GDM1 (cell line): ENCODE results near the gene SNX27.
"Not testable (repeated sequence)": the region's sequence is repeated elsewhere in the genome, so short reads cannot be mapped to it uniquely, and the experiment has no call there.

Experiments
- DNase-seq: peaks from one replicate; lab custom pipeline; 2025; lab: John Stamatoyannopoulos, UW

Gene SNX27

DNA sequence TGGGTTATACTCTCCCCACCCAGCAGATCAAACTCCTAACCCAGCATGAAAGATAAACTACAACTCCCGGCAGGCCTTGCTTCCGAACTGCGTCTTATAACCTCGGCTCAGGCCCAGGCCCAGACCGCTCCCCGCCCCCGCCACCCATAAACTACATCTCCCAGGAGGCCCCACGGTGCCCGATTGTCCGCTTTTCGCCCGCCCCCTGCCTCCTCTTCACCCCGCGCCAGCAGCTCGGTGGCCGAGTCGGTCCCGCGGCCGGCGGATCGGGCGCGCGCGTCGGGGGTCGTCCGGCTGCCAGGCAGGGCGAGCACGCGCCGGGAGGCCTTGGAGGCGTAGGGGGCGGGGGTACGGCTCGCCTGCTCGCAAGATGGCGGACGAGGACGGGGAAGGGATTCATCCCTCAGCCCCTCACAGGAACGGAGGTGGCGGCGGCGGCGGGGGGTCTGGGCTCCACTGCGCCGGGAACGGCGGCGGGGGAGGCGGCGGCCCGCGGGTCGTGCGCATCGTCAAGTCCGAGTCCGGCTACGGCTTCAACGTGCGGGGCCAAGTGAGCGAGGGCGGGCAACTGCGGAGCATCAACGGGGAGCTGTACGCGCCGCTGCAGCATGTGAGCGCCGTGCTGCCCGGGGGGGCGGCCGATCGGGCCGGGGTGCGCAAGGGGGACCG is at the start of gene SNX27:
Gene SNX27, plus strand, starts transcription at position 219 of the 669 bp plus-strand sequence. Its CDS starts 152 bp downstream, at position 371.
- DNase-seq: peak; percentile 86

GRCh38 chr1:151562661-151563060 is 49.2 kb upstream of the SNX27 start:
- no peak for DNase-seq

- no peak for DNase-seq
These were observed 48.5 kb upstream of the SNX27 start for GRCh38 chr1:151563376-151563775.

DNA sequence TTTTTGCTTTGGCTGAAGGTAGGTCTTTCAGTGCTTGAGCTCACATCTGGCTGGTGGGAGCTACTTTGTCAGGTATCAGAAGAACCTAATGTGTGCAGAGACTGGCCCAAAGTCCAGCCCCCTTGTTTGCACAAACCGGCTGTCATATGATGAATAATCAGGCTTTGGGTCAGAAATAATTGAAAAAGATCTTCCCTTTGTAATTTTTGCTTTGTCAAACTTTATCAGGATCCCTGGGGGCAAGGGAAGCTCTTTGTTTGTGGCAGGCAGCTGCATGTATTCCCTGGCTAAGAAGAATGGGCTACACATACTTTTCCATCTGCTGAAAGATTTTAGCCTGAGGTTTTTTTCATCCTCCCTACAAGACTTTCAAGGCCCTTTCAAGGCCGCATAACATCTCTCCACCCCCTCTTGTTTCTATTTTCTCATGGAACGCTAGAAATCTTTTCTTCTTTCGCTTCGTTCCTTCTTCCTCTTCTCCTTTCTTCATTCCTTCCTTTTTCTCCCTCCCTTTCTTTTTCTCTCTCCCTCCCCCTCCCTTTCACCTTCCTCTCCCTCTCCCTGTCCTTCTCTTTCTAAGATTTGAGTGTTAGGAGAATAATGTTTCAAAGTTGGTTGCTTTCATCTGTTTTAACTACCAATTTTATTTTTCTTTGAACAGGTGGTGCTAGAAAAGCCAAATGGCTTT is 46.2 kb upstream of the SNX27 start:
- DNase-seq: no peak

- no peak for DNase-seq
These were observed 43.2 kb upstream of the SNX27 start for GRCh38 chr1:151568626-151569088.

DNA sequence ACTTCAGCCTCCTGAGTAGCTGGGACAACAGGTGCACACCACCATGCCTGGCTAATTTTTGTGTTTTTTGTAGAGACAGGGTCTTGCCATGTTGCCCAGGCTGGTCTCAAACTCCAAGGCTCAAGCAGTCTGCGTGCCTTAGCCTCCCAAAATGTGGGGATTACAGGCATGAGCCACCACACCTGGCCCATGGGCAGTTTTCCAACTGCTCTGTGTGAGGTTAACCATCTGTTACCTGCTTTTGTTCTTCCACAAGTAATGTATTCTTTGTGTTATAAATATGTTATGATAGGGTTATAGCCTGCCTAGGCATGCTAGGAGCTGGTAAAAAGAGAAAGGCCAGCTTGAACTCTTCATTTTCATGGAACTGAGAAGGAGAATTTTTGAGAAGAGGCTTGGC is 41.0 kb upstream of the SNX27 start:
- no peak for DNase-seq

GRCh38 chr1:151574575-151575529 is 37.0 kb upstream of the SNX27 start:
- no peak for DNase-seq

GRCh38 chr1:151577173-151577572 is 34.7 kb upstream of the SNX27 start:
- DNase-seq: no peak

- no peak for DNase-seq
These were observed 32.9 kb upstream of the SNX27 start for GRCh38 chr1:151578941-151579340.

DNA sequence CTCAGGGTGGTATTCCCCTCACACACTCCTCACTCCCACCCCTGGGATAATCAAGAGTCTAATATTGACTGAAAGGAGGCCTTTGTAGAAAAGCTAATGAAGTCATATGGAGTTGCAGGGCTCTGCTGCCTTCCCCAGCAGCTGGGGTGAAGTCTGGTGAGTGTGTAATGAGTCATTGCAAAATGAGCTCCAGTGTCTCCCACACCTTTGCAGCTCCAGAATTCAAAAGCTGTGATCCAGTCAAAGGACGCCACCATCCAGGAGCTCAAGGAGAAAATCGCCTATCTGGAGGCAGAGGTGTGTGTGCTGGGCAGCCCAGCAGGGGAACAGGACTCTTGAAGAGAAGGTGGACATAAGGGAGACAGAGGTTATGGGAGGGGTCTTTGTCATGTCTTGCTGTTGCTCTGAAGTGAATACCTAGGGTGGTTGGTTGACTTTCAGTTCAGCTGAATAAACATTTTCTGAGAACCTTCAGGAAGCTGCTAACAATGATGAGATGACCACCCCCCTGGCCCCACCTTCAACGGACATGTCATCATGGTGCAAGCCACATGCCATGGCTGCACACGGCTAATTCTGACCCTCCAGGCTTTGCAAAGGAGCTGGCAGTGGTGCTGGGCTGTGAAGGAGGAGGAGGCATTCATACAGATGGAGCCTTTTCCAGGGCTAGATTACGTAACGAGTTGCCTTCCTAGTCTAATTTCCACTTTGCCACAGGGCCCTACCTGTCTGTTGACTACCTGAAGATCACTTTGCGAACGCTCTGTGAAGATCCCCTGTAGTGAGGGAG is 32.2 kb upstream of the SNX27 start:
- DNase-seq: no peak

GRCh38 chr1:151581451-151581850 is 30.4 kb upstream of the SNX27 start:
- DNase-seq: no peak

GRCh38 chr1:151581921-151582320 is 29.9 kb upstream of the SNX27 start:
- no peak for DNase-seq

DNA sequence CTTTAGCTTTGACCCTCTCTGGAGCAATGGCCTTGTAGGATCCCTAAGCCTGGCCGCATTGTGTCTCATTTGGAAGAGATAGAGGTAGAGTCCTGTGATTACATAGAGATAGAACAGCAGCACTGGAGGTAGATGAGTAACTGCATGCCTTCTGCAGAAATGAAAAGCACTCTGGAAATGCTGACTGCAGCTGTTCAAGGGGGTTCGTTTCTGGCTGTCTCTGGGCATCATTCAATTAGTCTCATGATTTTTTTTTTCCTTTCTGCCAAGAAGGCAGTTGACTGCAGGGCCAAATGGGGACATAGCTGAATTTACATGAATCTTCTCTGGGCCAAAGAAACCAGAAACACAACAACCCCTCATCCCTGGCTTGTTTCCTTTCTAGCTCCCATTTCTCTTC is 28.1 kb upstream of the SNX27 start:
- DNase-seq: no peak

- DNase-seq: no peak
These were observed 27.6 kb upstream of the SNX27 start for GRCh38 chr1:151584278-151584677.

GRCh38 chr1:151584780-151585179 is 27.1 kb upstream of the SNX27 start:
- DNase-seq: no peak

GRCh38 chr1:151585622-151586021 is 26.2 kb upstream of the SNX27 start:
- no peak for DNase-seq

DNA sequence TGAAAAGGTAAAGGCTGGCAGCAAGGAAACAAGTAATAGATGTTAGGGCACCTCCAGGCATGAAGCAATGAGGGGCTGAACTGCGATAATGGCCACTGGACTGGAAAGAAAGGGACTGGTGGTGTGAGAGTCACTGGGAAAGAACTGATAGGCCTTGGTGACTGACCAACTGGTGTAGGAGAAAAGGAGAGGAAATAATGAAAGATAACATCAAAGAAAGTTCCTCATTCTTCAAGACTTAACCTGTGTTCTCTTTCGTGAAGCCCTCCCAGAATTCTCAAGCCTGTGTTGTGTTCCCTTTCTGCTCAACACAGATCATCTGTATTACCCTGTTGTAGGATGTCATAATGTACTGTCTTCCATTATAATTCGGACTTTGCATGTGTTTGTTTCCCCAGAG is 20.9 kb upstream of the SNX27 start:
- no peak for DNase-seq

- no peak for DNase-seq
These were observed 18.1 kb upstream of the SNX27 start for GRCh38 chr1:151593730-151594129.

GRCh38 chr1:151594143-151594625 is 17.7 kb upstream of the SNX27 start:
- DNase-seq: peak; percentile 45

- DNase-seq: no peak
These were observed 15.5 kb upstream of the SNX27 start for GRCh38 chr1:151596166-151596953.

DNA sequence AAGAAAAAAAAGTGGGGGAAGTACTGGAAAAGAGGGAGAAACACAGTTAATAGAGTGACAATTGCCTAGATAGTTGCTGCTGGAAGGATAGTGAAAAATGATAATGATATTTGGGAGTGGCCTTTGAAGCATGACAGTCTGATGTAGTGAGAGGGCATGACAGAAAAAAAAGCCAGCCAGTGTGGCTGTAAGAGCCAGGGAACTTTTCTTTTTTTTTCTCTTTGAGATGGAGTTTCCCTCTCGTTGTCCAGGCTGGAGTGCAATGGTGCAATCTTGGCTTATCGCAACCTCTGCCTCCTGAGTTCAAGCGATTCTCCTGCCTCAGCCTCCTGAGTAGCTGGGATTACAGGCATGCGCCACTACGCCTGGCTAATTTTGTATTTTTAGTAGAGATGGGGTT is 9.3 kb upstream of the SNX27 start:
- not testable (repeated sequence) for DNase-seq
